Type B pancreatic cell (in vitro differentiated cells): ENCODE data around the gene CBX2. TPM values are rescaled to one million over a fixed set of nuclear protein-coding genes. Genes with fewer than 3 reads are reported as not detected.

ENCODE experiments used
- DNase-seq: peaks from one replicate; pipeline ENCODE4 v3.0.0; 2021; ENCODE audit warnings: mixed read lengths; ENCODE audit not compliant: unreplicated experiment; ENCODE audit errors: extremely low spot score
- H3K27ac Mint-ChIP-seq: 2 replicates; pipeline ENCODE4 v1.8.0; 2021; ENCODE audit warnings: mild to moderate bottlenecking, mixed read lengths
- H3K27me3 Mint-ChIP-seq: 2 replicates; pipeline ENCODE4 v1.8.0; 2021; ENCODE audit warnings: mixed read lengths
- H3K36me3 Mint-ChIP-seq: 2 replicates; pipeline ENCODE4 v1.8.0; 2021; ENCODE audit warnings: mixed read lengths
- H3K4me1 Mint-ChIP-seq: one replicate; pipeline ENCODE4 v1.8.0; 2021; ENCODE audit warnings: mixed read lengths; ENCODE audit not compliant: unreplicated experiment
- H3K4me3 Mint-ChIP-seq: 2 replicates; pipeline ENCODE4 v1.8.0; 2021; ENCODE audit warnings: mild to moderate bottlenecking, mixed read lengths
- H3K9me3 Mint-ChIP-seq: 2 replicates; pipeline ENCODE4 v1.8.0; 2021; ENCODE audit warnings: mixed read lengths
- CTCF ChIP-seq: fragments of 200-600 bp; sonication (generic); conservative IDR thresholded peaks from 2 replicates; pipeline ENCODE4 v1.5.0; 2021; ENCODE audit warnings: antibody characterized with exemption, mild to moderate bottlenecking
- total RNA-seq: library from RNA; stranded (reverse); gene quantifications from 2 replicates; pipeline ENCODE4 v1.2.1, GENCODE V29; 2021; ENCODE audit warnings: low replicate concordance

Gene CBX2
- total RNA-seq, 1 donor from 2014 or later: 72.0 TPM

GRCh38 chr17:79755591-79755990, 22.4 kb upstream of the CBX2 start:
- Mint-ChIP-seq H3K36me3 (no peaks in the 10 kb centered on the region), H3K4me1 (peaks cover 5% of the 10 kb centered on the region), H3K27me3 (peaks cover 19% of the 10 kb centered on the region), H3K27ac (no peak overlapping the region), H3K4me3 (no peak overlapping the region), H3K9me3 (no peaks in the 10 kb centered on the region)
- no peak for DNase-seq
- no peak for TF ChIP-seq CTCF

GRCh38 chr17:79757140-79757745, 20.7 kb upstream of the CBX2 start:
- DNase-seq: no peak
- Mint-ChIP-seq H3K27me3 (peaks cover 5% of the 10 kb centered on the region), H3K4me1 (peaks cover 5% of the 10 kb centered on the region), H3K9me3 (no peaks in the 10 kb centered on the region), H3K4me3 (no peak overlapping the region), H3K36me3 (no peaks in the 10 kb centered on the region), H3K27ac (no peak overlapping the region)
- no peak for TF ChIP-seq CTCF

GRCh38 chr17:79758271-79758670, 19.7 kb upstream of the CBX2 start:
- H3K4me1 Mint-ChIP-seq: peaks cover 5% of the 10 kb centered on the region
- H3K27me3 Mint-ChIP-seq: peaks cover 5% of the 10 kb centered on the region
- H3K9me3 Mint-ChIP-seq: no peaks in the 10 kb centered on the region
- no peak overlapping the region for H3K27ac Mint-ChIP-seq
- no peak for DNase-seq
- H3K36me3 Mint-ChIP-seq: no peaks in the 10 kb centered on the region
- no peak overlapping the region for H3K4me3 Mint-ChIP-seq
- TF ChIP-seq CTCF: no peak

- TF ChIP-seq CTCF: no peak
- Mint-ChIP-seq H3K4me3 (no peak overlapping the region), H3K27ac (no peak overlapping the region), H3K9me3 (no peaks in the 10 kb centered on the region), H3K36me3 (no peaks in the 10 kb centered on the region), H3K4me1 (no peaks in the 10 kb centered on the region), H3K27me3 (no peaks in the 10 kb centered on the region)
- DNase-seq: no peak
Measured at GRCh38 chr17:79760197-79760906, 17.6 kb upstream of the CBX2 start.

- no peak overlapping the region for H3K4me3 Mint-ChIP-seq
- no peaks in the 10 kb centered on the region for H3K9me3 Mint-ChIP-seq
- DNase-seq: no peak
- TF ChIP-seq CTCF: no peak
- no peaks in the 10 kb centered on the region for H3K36me3 Mint-ChIP-seq
- no peak overlapping the region for H3K27ac Mint-ChIP-seq
- no peaks in the 10 kb centered on the region for H3K4me1 Mint-ChIP-seq
- no peaks in the 10 kb centered on the region for H3K27me3 Mint-ChIP-seq
Measured at GRCh38 chr17:79761894-79762589, 15.9 kb upstream of the CBX2 start.
